ENCODE measurements around the gene TCEA2. TPM values are rescaled to one million over a fixed set of nuclear protein-coding genes. Genes with fewer than 3 reads are reported as not detected.

Gene TCEA2
- total RNA-seq, 1 donor from 2014 or later = 81.3 TPM

DNA sequence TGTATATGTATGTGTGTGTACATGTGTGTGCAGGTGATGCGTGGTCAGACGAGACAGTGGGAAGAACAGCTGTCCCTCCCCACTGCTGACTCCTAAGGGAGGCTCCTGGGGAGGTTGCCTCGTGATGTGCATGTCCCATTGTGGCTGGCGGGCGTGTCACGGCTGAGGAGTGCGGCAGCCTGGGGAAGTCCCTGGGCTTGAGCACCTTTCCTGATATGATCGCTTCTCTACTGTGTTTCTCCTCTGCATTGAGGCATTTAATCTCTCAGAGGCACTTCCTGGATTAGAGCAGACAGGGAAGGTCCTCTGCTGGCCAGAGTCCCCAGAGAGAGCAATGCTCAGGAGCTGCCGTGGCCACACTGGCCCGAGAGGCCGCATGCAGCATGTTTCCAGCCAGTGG, 32.9 kb downstream of the TCEA2 start:
- H3K27me3 Mint-ChIP-seq (ENCODE audit: low read depth) = peaks cover 28% of the 10 kb centered on the region
- H3K4me3 Mint-ChIP-seq = no peak overlapping the region
- no peak for DNase-seq (ENCODE audit: low spot score in 2 of 2, unreplicated experiment in 2 of 2)
- H3K9me3 Mint-ChIP-seq = peaks cover 5% of the 10 kb centered on the region
- H3K4me1 Mint-ChIP-seq = peaks cover 1% of the 10 kb centered on the region
- no peak overlapping the region for H3K27ac Mint-ChIP-seq
- H3K36me3 Mint-ChIP-seq = no peaks in the 10 kb centered on the region
- TF ChIP-seq, protein P1, sequence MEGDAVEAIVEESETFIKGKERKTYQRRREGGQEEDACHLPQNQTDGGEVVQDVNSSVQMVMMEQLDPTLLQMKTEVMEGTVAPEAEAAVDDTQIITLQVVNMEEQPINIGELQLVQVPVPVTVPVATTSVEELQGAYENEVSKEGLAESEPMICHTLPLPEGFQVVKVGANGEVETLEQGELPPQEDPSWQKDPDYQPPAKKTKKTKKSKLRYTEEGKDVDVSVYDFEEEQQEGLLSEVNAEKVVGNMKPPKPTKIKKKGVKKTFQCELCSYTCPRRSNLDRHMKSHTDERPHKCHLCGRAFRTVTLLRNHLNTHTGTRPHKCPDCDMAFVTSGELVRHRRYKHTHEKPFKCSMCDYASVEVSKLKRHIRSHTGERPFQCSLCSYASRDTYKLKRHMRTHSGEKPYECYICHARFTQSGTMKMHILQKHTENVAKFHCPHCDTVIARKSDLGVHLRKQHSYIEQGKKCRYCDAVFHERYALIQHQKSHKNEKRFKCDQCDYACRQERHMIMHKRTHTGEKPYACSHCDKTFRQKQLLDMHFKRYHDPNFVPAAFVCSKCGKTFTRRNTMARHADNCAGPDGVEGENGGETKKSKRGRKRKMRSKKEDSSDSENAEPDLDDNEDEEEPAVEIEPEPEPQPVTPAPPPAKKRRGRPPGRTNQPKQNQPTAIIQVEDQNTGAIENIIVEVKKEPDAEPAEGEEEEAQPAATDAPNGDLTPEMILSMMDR (IDR thresholded peaks at IDR 0.05; ENCODE audit: unreplicated experiment) = no peak

DNA sequence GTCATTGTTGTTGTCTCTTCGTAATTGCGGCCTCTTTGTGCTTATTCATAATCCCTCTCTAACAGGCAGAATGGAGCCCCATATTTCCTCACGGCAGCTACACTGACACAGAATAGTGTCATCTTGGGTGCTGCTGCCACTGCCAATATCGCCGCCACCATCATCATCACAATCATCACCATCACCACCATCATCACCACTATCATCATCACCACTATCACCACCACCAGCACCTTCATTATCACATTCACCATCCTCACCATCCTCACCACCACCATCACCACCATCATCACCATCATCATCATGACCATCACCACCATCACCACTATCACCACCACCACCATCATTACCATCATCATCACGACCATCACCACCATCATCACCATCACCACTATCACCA, 33.5 kb downstream of the TCEA2 start:
- H3K9me3 Mint-ChIP-seq = peaks cover 5% of the 10 kb centered on the region
- H3K4me3 Mint-ChIP-seq = no peak overlapping the region
- TF ChIP-seq, protein P1 (IDR thresholded peaks at IDR 0.05; ENCODE audit: unreplicated experiment) = no peak

DNA sequence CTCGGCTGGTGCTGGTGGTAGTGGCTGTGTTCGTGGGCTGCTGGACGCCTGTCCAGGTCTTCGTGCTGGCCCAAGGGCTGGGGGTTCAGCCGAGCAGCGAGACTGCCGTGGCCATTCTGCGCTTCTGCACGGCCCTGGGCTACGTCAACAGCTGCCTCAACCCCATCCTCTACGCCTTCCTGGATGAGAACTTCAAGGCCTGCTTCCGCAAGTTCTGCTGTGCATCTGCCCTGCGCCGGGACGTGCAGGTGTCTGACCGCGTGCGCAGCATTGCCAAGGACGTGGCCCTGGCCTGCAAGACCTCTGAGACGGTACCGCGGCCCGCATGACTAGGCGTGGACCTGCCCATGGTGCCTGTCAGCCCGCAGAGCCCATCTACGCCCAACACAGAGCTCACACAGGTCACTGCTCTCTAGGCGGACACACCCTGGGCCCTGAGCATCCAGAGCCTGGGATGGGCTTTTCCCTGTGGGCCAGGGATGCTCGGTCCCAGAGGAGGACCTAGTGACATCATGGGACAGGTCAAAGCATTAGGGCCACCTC, 35.5 kb downstream of the TCEA2 start:
- DNase-seq (ENCODE audit: low spot score in 2 of 2, unreplicated experiment in 2 of 2) = no peak
- H3K4me3 Mint-ChIP-seq = no peak overlapping the region
- peaks cover 38% of the 10 kb centered on the region for H3K27me3 Mint-ChIP-seq (ENCODE audit: low read depth)
- H3K27ac Mint-ChIP-seq = no peak overlapping the region
- H3K9me3 Mint-ChIP-seq = peaks cover 5% of the 10 kb centered on the region
- TF ChIP-seq, protein P1 (IDR thresholded peaks at IDR 0.05; ENCODE audit: unreplicated experiment) = no peak
- H3K36me3 Mint-ChIP-seq = no peaks in the 10 kb centered on the region
- H3K4me1 Mint-ChIP-seq = peaks cover 2% of the 10 kb centered on the region

More for the DNA sequence above, 33.5 kb downstream of the TCEA2 start:
- Mint-ChIP-seq H3K27me3 (ENCODE audit: low read depth) (peaks cover 34% of the 10 kb centered on the region), H3K36me3 (no peaks in the 10 kb centered on the region), H3K4me1 (peaks cover 1% of the 10 kb centered on the region), H3K27ac (no peak overlapping the region)
- DNase-seq (ENCODE audit: low spot score in 2 of 2, unreplicated experiment in 2 of 2) = no peak

DNA sequence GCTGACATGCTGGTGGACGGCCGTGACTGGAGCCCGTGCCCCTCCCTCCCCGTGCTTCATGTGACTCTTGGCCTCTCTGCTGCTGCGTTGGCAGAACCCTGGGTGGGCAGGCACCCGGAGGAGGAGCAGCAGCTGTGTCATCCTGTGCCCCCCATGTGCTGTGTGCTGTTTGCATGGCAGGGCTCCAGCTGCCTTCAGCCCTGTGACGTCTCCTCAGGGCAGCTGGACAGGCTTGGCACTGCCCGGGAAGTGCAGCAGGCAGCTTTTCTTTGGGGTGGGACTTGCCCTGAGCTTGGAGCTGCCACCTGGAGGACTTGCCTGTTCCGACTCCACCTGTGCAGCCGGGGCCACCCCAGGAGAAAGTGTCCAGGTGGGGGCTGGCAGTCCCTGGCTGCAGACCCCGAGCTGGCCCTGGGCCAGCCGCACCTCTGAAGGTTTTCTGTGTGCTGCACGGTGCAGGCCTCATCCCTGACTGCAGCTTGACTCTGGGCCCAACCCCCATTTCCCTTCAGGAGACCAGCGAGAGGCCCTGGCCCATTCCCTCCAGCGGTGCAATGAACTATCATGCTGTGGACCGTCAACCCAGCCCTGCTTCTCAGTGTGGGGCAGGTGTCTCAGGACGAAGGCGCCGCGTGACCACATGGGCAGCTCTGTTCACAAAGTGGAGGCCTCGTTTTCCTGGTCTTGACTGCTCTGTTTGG, 36.2 kb downstream of the TCEA2 start:
- Mint-ChIP-seq H3K27me3 (ENCODE audit: low read depth) (peaks cover 44% of the 10 kb centered on the region), H3K9me3 (peaks cover 5% of the 10 kb centered on the region), H3K4me1 (peaks cover 2% of the 10 kb centered on the region), H3K27ac (no peak overlapping the region), H3K4me3 (no peak overlapping the region), H3K36me3 (no peaks in the 10 kb centered on the region)
- DNase-seq (ENCODE audit: low spot score in 2 of 2, unreplicated experiment in 2 of 2) = no peak
- TF ChIP-seq, protein P1 (IDR thresholded peaks at IDR 0.05; ENCODE audit: unreplicated experiment) = no peak

DNA sequence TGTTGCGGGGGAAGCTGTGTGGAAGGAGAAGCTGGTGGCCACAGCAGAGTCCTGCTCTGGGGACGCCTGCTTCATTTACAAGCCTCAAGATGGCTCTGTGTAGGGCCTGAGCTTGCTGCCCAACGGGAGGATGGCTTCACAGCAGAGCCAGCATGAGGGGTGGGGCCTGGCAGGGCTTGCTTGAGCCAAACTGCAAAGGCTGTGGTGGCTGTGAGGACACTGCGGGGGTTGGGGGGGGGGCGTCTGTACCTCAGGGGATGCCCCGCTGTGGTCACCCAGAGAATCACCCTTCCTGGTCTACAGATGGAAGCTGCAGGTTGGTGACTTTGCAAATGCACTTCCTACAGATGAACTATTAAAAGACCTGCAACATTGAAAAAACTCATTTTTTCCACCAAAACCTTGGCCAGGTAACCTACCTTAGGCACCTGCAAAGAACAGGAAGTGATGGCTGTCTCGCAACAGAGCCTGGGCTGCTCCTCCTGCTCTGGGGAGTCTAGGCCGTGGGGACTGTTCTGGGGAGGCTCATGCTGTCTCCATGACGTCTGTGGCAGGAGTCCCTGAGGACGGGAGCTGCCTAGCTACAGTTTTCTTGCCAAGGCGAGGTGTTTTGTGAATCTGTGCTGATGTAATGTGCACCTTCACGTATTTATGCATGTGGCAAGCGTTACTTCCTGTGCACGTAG, 37.0 kb downstream of the TCEA2 start:
- no peak for DNase-seq (ENCODE audit: low spot score in 2 of 2, unreplicated experiment in 2 of 2)
- no peak overlapping the region for H3K27ac Mint-ChIP-seq
- H3K27me3 Mint-ChIP-seq (ENCODE audit: low read depth) = peaks cover 44% of the 10 kb centered on the region
- H3K9me3 Mint-ChIP-seq = peaks cover 5% of the 10 kb centered on the region
- TF ChIP-seq, protein P1 (IDR thresholded peaks at IDR 0.05; ENCODE audit: unreplicated experiment) = no peak
- H3K4me1 Mint-ChIP-seq = peaks cover 2% of the 10 kb centered on the region
- no peaks in the 10 kb centered on the region for H3K36me3 Mint-ChIP-seq
- no peak overlapping the region for H3K4me3 Mint-ChIP-seq
